Neural progenitor cell (in vitro differentiated cells): ENCODE measurements around the gene FAM13B. TPM values are rescaled to one million over a fixed set of nuclear protein-coding genes. Genes with fewer than 3 reads are reported as not detected.

Experiments
- DNase-seq: peaks from one replicate; pipeline ENCODE4 v3.0.0-alpha.2; 2016; ENCODE audit warnings: low spot score
- H2AFZ ChIP-seq: fragments of 200-600 bp; sonication (generic); replicated peaks from 2 replicates; pipeline ENCODE4 v1.6.1; 2016; ENCODE audit warnings: antibody characterized with exemption
- H3F3A ChIP-seq: fragments of 200-600 bp; sonication (generic); 2 replicates; pipeline ENCODE4 v1.6.1; 2016; ENCODE audit warnings: antibody characterized with exemption, low read depth
- H3K27ac ChIP-seq: fragments of 200-600 bp; sonication (generic); 2 replicates; pipeline ENCODE4 v1.5.1; 2016; ENCODE audit warnings: mild to moderate bottlenecking
- H3K27me3 ChIP-seq: fragments of 200-600 bp; sonication (generic); 2 replicates; pipeline ENCODE4 v1.6.1; 2016; ENCODE audit warnings: mild to moderate bottlenecking, moderate library complexity
- H3K36me3 ChIP-seq: fragments of 200-600 bp; sonication (generic); 2 replicates; pipeline ENCODE4 v1.5.1; 2016
- H3K4me1 ChIP-seq: fragments of 200-600 bp; sonication (generic); 2 replicates; pipeline ENCODE4 v1.6.1; 2016; ENCODE audit warnings: mixed run types
- H3K4me2 ChIP-seq: fragments of 200-600 bp; sonication (generic); 2 replicates; pipeline ENCODE4 v1.6.1; 2016
- H3K4me3 ChIP-seq: fragments of 200-600 bp; sonication (generic); 2 replicates; pipeline ENCODE4 v1.5.1; 2016
- H3K79me2 ChIP-seq: fragments of 200-600 bp; sonication (generic); 2 replicates; pipeline ENCODE4 v1.6.1; 2016; ENCODE audit warnings: low read depth
- H3K9ac ChIP-seq: fragments of 200-600 bp; sonication (generic); 2 replicates; pipeline ENCODE4 v1.6.1; 2016
- H3K9me3 ChIP-seq: fragments of 200-600 bp; sonication (generic); 2 replicates; pipeline ENCODE4 v1.5.1; 2016; ENCODE audit warnings: low read depth
- H4K20me1 ChIP-seq: fragments of 200-600 bp; sonication (generic); 2 replicates; pipeline ENCODE4 v1.6.1; 2016; ENCODE audit warnings: low read depth
- H3K27ac Mint-ChIP-seq: 3 replicates; pipeline ENCODE4 v1.8.0; 2021; ENCODE audit warnings: mixed read lengths
- H3K27me3 Mint-ChIP-seq: 2 replicates; pipeline ENCODE4 v1.8.0; 2022; ENCODE audit warnings: low read depth, mild to moderate bottlenecking, inconsistent platforms, moderate library complexity, mixed read lengths; ENCODE audit not compliant: insufficient read depth
- H3K36me3 Mint-ChIP-seq: 3 replicates; pipeline ENCODE4 v1.8.0; 2021; ENCODE audit warnings: mixed read lengths
- H3K4me1 Mint-ChIP-seq: 3 replicates; pipeline ENCODE4 v1.8.0; 2021; ENCODE audit warnings: mixed read lengths
- H3K4me3 Mint-ChIP-seq: 3 replicates; pipeline ENCODE4 v1.8.0; 2021; ENCODE audit warnings: mild to moderate bottlenecking, moderate library complexity, mixed read lengths
- H3K9me3 Mint-ChIP-seq: 3 replicates; pipeline ENCODE4 v1.8.0; 2020; ENCODE audit warnings: mixed read lengths
- CTCF ChIP-seq: fragments of 200-600 bp; sonication (generic); IDR thresholded peaks from 2 replicates; pipeline ENCODE4 v1.5.1; 2017; ENCODE audit warnings: antibody characterized with exemption, mild to moderate bottlenecking
- EZH2 ChIP-seq: fragments of 200-600 bp; sonication (generic); IDR thresholded peaks from 2 replicates; pipeline ENCODE4 v1.6.1; 2017; ENCODE audit warnings: antibody characterized with exemption, mild to moderate bottlenecking, moderate library complexity
- EZH2phosphoT487 ChIP-seq: fragments of 200-600 bp; sonication (generic); IDR thresholded peaks from 2 replicates; pipeline ENCODE4 v1.6.1; 2017; ENCODE audit warnings: antibody characterized with exemption
- total RNA-seq: library from RNA; depleted of rRNA; stranded (reverse); fragments of >200 nt; gene quantifications from 2 replicates; pipeline ENCODE4 v1.2.3, GENCODE V29; 2015; ENCODE audit warnings: low replicate concordance

Gene FAM13B
- total RNA-seq, 1 donor from 2014 or later, result 41.7 TPM

DNA sequence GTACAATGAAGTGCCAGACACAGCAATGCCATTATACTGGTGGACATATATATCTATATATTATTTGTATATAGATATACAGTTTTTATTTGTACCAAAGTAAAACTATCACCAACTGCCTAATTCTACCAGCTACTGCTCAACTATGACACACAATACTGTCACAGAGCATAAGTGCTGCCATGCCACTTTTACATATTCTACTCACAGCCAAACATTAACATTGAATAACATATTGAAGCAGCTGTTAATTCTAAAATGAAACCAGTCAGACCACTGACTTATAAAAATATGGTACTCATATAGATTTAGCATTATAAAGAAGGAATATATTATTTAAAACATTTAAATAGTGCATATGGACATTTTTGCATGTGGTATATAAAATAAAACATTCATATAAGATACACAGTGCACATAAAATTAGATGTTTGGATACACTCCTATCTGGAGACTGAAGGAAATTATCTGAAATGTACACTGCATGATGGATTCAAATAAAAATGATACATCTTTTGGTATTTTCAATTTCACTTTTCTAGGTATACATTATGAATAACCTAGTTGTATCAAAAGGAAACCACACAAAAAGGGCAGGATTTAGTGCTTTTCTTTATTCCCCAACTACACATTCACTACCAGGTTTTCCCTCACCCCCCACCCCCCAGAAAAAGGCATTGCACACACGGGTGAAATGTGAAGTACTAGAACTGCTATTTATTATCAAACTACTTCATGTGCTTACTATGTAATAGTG, 94.7 kb downstream of the FAM13B start:
- no peaks in the 10 kb centered on the region for H3K79me2 ChIP-seq
- Mint-ChIP-seq H3K9me3 (no peaks in the 10 kb centered on the region), H3K4me3 (no peak overlapping the region), H3K27ac (no peak overlapping the region), H3K4me1 (no peaks in the 10 kb centered on the region), H3K27me3 (no peaks in the 10 kb centered on the region), H3K36me3 (peaks cover 49% of the 10 kb centered on the region)
- no peaks in the 10 kb centered on the region for H3K4me1 ChIP-seq
- H3F3A ChIP-seq, result no peaks in the 10 kb centered on the region
- no peak overlapping the region for H3K9ac ChIP-seq
- H3K27me3 ChIP-seq, result no peaks in the 10 kb centered on the region
- no peak overlapping the region for H3K27ac ChIP-seq
- H2AFZ ChIP-seq, result no peak overlapping the region
- TF ChIP-seq CTCF, result no peak
- TF ChIP-seq EZH2phosphoT487, result no peak
- no peak for TF ChIP-seq EZH2
- no peak for DNase-seq
- no peak overlapping the region for H3K4me2 ChIP-seq
- H3K36me3 ChIP-seq, result peaks cover 31% of the 10 kb centered on the region
- no peaks in the 10 kb centered on the region for H4K20me1 ChIP-seq
- H3K4me3 ChIP-seq, result no peak overlapping the region
- no peaks in the 10 kb centered on the region for H3K9me3 ChIP-seq

GRCh38 chr5:137935694-137936093, 97.2 kb downstream of the FAM13B start:
- TF ChIP-seq EZH2phosphoT487 (no peak), CTCF (no peak), EZH2 (no peak)
- Mint-ChIP-seq H3K4me1 (no peaks in the 10 kb centered on the region), H3K4me3 (no peak overlapping the region), H3K27me3 (no peaks in the 10 kb centered on the region), H3K36me3 (peaks cover 35% of the 10 kb centered on the region), H3K27ac (no peak overlapping the region), H3K9me3 (no peaks in the 10 kb centered on the region)
- no peak overlapping the region for H3K9ac ChIP-seq
- no peaks in the 10 kb centered on the region for H3K4me1 ChIP-seq
- H4K20me1 ChIP-seq, result no peaks in the 10 kb centered on the region
- H2AFZ ChIP-seq, result no peak overlapping the region
- peaks cover 16% of the 10 kb centered on the region for H3K36me3 ChIP-seq
- no peak for DNase-seq
- H3K27me3 ChIP-seq, result no peaks in the 10 kb centered on the region
- no peaks in the 10 kb centered on the region for H3F3A ChIP-seq
- H3K79me2 ChIP-seq, result no peaks in the 10 kb centered on the region
- no peak overlapping the region for H3K27ac ChIP-seq
- no peak overlapping the region for H3K4me2 ChIP-seq
- no peak overlapping the region for H3K4me3 ChIP-seq
- H3K9me3 ChIP-seq, result no peaks in the 10 kb centered on the region

DNA sequence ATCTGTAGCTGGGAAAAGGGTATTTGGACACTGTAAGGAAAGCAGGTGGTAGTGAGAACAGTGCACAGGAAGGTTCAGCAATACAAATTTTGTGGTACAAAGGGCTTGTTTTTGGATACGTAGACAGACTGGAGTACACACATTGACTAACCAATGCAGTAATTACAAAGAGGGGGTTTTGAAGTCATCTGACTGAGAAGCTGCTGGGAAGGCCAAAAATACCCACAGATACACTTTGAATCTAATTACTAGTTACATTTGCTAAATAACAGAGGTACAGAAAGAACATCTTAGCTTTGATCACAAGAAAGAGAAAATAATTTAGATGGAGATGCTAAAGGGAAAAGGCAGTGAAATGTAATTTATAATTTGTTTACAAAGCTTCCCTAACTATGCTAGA, 97.7 kb downstream of the FAM13B start:
- Histone ChIP-seq H3K9me3 (no peaks in the 10 kb centered on the region), H3K4me2 (no peak overlapping the region), H4K20me1 (no peaks in the 10 kb centered on the region), H3K27me3 (no peaks in the 10 kb centered on the region), H3K4me3 (no peak overlapping the region), H2AFZ (no peak overlapping the region), H3K27ac (no peak overlapping the region), H3K9ac (no peak overlapping the region), H3K4me1 (no peaks in the 10 kb centered on the region), H3K79me2 (no peaks in the 10 kb centered on the region), H3K36me3 (peaks cover 16% of the 10 kb centered on the region), H3F3A (no peaks in the 10 kb centered on the region)
- H3K4me3 Mint-ChIP-seq, result no peak overlapping the region
- peaks cover 32% of the 10 kb centered on the region for H3K36me3 Mint-ChIP-seq
- no peak overlapping the region for H3K27ac Mint-ChIP-seq
- no peaks in the 10 kb centered on the region for H3K9me3 Mint-ChIP-seq
- H3K4me1 Mint-ChIP-seq, result no peaks in the 10 kb centered on the region
- no peak for DNase-seq
- H3K27me3 Mint-ChIP-seq, result no peaks in the 10 kb centered on the region
- no peak for TF ChIP-seq EZH2phosphoT487
- TF ChIP-seq EZH2, result no peak
- TF ChIP-seq CTCF, result no peak
